Measurements from ENCODE around the gene SF1. TPM values are rescaled to one million over a fixed set of nuclear protein-coding genes. Genes with fewer than 3 reads are reported as not detected.
"Not testable (repeated sequence)": the region's sequence is repeated elsewhere in the genome, so short reads cannot be mapped to it uniquely, and the experiment has no call there.

The SF1 gene
- total RNA-seq, 1 donor from 2014 or later = 415 TPM

DNA sequence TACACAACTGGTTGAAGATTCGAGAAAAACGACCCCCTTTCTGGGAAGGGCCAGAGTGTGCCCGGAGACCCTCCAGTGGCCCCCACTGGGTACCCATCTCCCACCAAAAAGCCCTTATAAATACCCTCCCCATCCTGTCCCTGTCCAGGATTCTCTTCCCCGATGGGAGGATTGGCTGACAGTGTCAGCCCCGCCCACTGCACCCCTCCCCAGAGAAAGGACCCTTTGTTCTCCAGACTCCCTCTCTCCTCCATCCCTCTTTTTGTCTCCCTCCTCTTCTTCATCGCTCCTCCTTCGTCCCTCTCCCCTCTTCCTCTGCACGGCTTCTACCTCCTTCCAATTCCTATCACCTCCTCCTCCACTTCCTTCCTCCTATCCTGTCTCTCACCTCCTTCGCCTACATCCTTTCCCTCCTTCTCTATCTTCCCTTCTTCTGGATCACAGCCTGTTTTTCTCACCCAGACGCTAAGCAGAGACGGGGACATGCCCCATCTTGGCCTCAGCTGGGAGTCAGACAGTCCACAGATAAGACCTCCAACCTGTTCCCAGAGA lies 45.3 kb upstream of the SF1 start:
- TF ChIP-seq, protein P1, sequence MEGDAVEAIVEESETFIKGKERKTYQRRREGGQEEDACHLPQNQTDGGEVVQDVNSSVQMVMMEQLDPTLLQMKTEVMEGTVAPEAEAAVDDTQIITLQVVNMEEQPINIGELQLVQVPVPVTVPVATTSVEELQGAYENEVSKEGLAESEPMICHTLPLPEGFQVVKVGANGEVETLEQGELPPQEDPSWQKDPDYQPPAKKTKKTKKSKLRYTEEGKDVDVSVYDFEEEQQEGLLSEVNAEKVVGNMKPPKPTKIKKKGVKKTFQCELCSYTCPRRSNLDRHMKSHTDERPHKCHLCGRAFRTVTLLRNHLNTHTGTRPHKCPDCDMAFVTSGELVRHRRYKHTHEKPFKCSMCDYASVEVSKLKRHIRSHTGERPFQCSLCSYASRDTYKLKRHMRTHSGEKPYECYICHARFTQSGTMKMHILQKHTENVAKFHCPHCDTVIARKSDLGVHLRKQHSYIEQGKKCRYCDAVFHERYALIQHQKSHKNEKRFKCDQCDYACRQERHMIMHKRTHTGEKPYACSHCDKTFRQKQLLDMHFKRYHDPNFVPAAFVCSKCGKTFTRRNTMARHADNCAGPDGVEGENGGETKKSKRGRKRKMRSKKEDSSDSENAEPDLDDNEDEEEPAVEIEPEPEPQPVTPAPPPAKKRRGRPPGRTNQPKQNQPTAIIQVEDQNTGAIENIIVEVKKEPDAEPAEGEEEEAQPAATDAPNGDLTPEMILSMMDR (IDR thresholded peaks at IDR 0.05; ENCODE audit: partially characterized antibody, unreplicated experiment) = no peak
- no peak overlapping the region for H3K27ac Mint-ChIP-seq (ENCODE audit: unreplicated experiment)
- peaks cover 5% of the 10 kb centered on the region for H3K9me3 Mint-ChIP-seq (ENCODE audit: unreplicated experiment)

DNA sequence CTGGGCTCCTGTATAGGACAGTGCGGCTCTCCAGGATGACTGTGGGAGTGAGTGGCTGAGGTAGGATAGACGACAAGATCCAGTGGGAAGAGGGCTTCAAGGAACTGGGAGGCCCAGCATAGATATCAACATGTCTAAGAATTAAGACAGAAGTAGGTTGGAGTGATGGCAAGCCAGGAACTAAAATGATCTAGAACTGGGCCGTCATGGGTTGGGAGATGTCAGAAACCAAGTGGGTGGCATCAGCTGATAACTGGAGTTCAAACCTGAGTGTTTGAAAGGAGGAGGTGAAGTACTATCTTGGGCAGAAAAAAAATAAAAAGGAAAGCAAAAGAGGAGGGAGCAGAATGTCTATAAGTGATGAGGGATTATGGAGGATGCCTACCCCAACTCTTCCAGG lies 39.1 kb upstream of the SF1 start:
- H3K27ac Mint-ChIP-seq (ENCODE audit: unreplicated experiment) = peak overlapping the region; percentile 28

More for the DNA sequence above, 45.3 kb upstream of the SF1 start:
- Mint-ChIP-seq H3K4me3 (ENCODE audit: unreplicated experiment) (no peak overlapping the region), H3K27me3 (ENCODE audit: unreplicated experiment) (peaks cover 2% of the 10 kb centered on the region), H3K4me1 (ENCODE audit: low read depth, unreplicated experiment) (no peaks in the 10 kb centered on the region), H3K36me3 (ENCODE audit: unreplicated experiment) (no peaks in the 10 kb centered on the region)
- no peak for DNase-seq

DNA sequence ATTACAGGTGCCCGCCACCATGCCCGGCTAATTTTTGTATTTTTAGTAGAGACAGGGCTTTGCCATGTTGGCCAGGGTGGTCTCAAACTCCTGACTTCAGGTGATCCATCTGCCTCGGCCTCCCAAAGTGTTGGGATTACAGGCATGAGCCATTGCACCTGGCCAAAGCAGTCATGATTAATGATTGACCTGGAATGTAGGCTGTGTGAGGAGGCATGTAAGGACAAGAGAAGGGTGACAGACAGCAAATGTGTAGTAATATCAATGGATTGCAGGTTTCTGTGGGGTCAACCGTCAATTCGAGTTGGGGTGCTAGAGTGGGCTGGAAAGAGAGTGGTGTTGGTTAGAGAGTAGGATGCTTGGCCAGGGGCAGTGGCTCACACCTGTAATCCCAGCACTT lies 37.1 kb upstream of the SF1 start:
- not testable (repeated sequence) for H3K4me1 Mint-ChIP-seq (ENCODE audit: low read depth, unreplicated experiment); H3K27me3 Mint-ChIP-seq (ENCODE audit: unreplicated experiment); H3K27ac Mint-ChIP-seq (ENCODE audit: unreplicated experiment); DNase-seq; H3K36me3 Mint-ChIP-seq (ENCODE audit: unreplicated experiment); H3K9me3 Mint-ChIP-seq (ENCODE audit: unreplicated experiment)
- H3K4me3 Mint-ChIP-seq (ENCODE audit: unreplicated experiment) = peak overlapping the region; percentile 36

More for the DNA sequence above, 39.1 kb upstream of the SF1 start:
- Mint-ChIP-seq H3K9me3 (ENCODE audit: unreplicated experiment) (peaks cover 6% of the 10 kb centered on the region), H3K27me3 (ENCODE audit: unreplicated experiment) (peaks cover 6% of the 10 kb centered on the region), H3K4me3 (ENCODE audit: unreplicated experiment) (peak overlapping the region; percentile 0), H3K36me3 (ENCODE audit: unreplicated experiment) (no peaks in the 10 kb centered on the region), H3K4me1 (ENCODE audit: low read depth, unreplicated experiment) (peaks cover 8% of the 10 kb centered on the region)
- no peak for DNase-seq
- TF ChIP-seq, protein P1 (IDR thresholded peaks at IDR 0.05; ENCODE audit: partially characterized antibody, unreplicated experiment) = no peak

DNA sequence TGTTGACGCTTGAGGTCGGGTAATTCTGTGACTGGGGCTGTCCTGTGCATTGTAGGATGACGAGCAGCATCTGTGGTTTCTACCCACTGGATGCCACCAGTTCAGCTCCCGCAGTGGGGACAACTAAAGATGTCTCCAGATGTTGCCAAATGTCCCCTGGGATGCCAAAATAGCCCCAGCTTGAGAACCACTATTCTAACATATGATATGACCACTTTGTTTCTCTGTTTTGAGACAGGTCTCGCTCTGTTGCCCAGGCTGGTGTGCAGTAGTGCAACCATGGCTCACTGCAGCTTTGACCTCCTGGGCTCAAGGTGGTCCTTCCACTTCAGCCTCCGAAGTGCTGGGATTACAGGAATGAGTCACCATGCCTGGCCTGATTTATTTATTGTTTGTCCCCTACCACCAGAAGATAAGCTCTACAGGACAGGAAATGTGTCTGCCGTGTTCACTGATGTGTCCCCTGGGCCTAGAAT lies 36.4 kb upstream of the SF1 start:
- peaks cover 3% of the 10 kb centered on the region for H3K9me3 Mint-ChIP-seq (ENCODE audit: unreplicated experiment)
- no peak overlapping the region for H3K27ac Mint-ChIP-seq (ENCODE audit: unreplicated experiment)
- no peak for DNase-seq
- H3K4me1 Mint-ChIP-seq (ENCODE audit: low read depth, unreplicated experiment) = peaks cover 8% of the 10 kb centered on the region
- TF ChIP-seq, protein P1 (IDR thresholded peaks at IDR 0.05; ENCODE audit: partially characterized antibody, unreplicated experiment) = no peak
- no peak overlapping the region for H3K4me3 Mint-ChIP-seq (ENCODE audit: unreplicated experiment)
- H3K27me3 Mint-ChIP-seq (ENCODE audit: unreplicated experiment) = peaks cover 8% of the 10 kb centered on the region
- no peaks in the 10 kb centered on the region for H3K36me3 Mint-ChIP-seq (ENCODE audit: unreplicated experiment)

DNA sequence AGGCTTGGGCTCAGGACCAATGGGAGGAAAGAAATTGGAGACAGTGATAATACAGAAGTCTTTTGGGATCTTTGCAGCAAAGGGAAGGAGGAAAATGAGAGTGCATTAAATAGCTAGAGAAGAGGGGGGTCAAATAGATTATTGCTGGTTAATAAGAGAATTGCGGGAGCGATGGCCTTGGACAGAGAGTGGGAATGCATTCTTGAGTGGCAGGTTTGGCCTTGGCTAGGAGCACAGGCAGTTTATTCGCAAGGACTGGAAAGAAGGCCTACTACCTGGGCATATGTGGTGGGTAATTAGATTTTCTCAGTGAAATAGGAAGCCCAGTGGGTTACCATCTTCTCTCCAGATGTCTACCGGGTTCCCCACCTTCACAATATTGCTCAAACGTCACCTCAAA lies 35.5 kb upstream of the SF1 start:
- no peak for DNase-seq
- Mint-ChIP-seq H3K4me3 (ENCODE audit: unreplicated experiment) (no peak overlapping the region), H3K9me3 (ENCODE audit: unreplicated experiment) (peaks cover 5% of the 10 kb centered on the region), H3K36me3 (ENCODE audit: unreplicated experiment) (no peaks in the 10 kb centered on the region), H3K27ac (ENCODE audit: unreplicated experiment) (no peak overlapping the region), H3K27me3 (ENCODE audit: unreplicated experiment) (peaks cover 8% of the 10 kb centered on the region), H3K4me1 (ENCODE audit: low read depth, unreplicated experiment) (peaks cover 12% of the 10 kb centered on the region)
- TF ChIP-seq, protein P1 (IDR thresholded peaks at IDR 0.05; ENCODE audit: partially characterized antibody, unreplicated experiment) = no peak
